Endothelial cell of umbilical vein (primary cell): ENCODE results near the gene VWA1. TPM values are rescaled to one million over a fixed set of nuclear protein-coding genes. Genes with fewer than 3 reads are reported as not detected.

Experiments
- BruUV-seq: library from RNA; stranded (reverse); fragments of 400-500 nt; replicated peaks from 2 replicates; lab custom pipeline; 2021; lab: Mats Ljungman, UMichigan
- CTCF ChIA-PET: fragments of 300-600, 350-600 bp; sonication (Branson Sonifier 250); formaldehyde crosslinking; loops from one replicate; lab custom pipeline; 2021; ENCODE audit warnings: antibody characterized with exemption, inconsistent platforms; lab: Charles Lee
- POLR2A ChIA-PET: fragments of 300-600, 350-600 bp; sonication (Branson Sonifier 250); formaldehyde crosslinking; loops from one replicate; lab custom pipeline; 2021; ENCODE audit warnings: antibody characterized with exemption, inconsistent platforms; lab: Charles Lee
- DNase-seq: peaks from one replicate; pipeline ENCODE4 v3.0.0-alpha.2; 2011; ENCODE audit warnings: low read depth, low spot score
- FAIRE-seq: peaks from 2 replicates; lab custom pipeline; 2011; peaks lifted over from hg19 to GRCh38; lab: Jason Lieb, UNC
- H2AFZ ChIP-seq: 2 replicates; pipeline ENCODE4 v1.6.0; 2012; ENCODE audit warnings: low read depth, low read length, control low read depth, inconsistent platforms
- H3K27ac ChIP-seq: 2 replicates; pipeline ENCODE4 v1.5.1; 2011; ENCODE audit warnings: low read depth, mild to moderate bottlenecking, control low read depth, low read length, moderate library complexity; ENCODE audit not compliant: insufficient read depth
- H3K27me3 ChIP-seq, 2 experiments: 2 replicates each; pipeline versions ENCODE4 v1.6.0 to v1.6.1; 2011; ENCODE audit warnings: low read length in 2 of 2, mixed read lengths in 1 of 2; ENCODE audit not compliant: control insufficient read depth in 2 of 2, insufficient read depth in 2 of 2
- H3K36me3 ChIP-seq, 2 experiments: 2 replicates in 1 of 2; 3 replicates in 1 of 2; pipeline ENCODE4 v1.5.1; 2011; ENCODE audit warnings: low read length in 2 of 2, mild to moderate bottlenecking in 1 of 2, moderate library complexity in 1 of 2; ENCODE audit not compliant: control insufficient read depth in 2 of 2, insufficient read depth in 2 of 2; ENCODE audit errors: extremely low read depth in 1 of 2
- H3K4me1 ChIP-seq: 3 replicates; pipeline ENCODE4 v1.5.1; 2011; ENCODE audit warnings: mild to moderate bottlenecking, low read length; ENCODE audit not compliant: control insufficient read depth, insufficient read depth; ENCODE audit errors: extremely low read depth
- H3K4me2 ChIP-seq: 2 replicates; pipeline ENCODE4 v1.6.1; 2011; ENCODE audit warnings: low read length, control low read depth, mixed read lengths; ENCODE audit not compliant: insufficient read depth
- H3K4me3 ChIP-seq, 3 experiments: fragments of 200-600 bp in 1 of 3; sonication (generic), shearing (Covaris generic) in 1 of 3; replicated peaks in 1 of 3; 2 replicates each; pipeline ENCODE4 v1.5.1; 2011 to 2016; ENCODE audit warnings: control low read depth in 3 of 3, low read length in 3 of 3, mild to moderate bottlenecking in 2 of 3, inconsistent platforms in 1 of 3, low read depth in 1 of 3, moderate library complexity in 1 of 3; ENCODE audit not compliant: insufficient read depth in 1 of 3
- H3K79me2 ChIP-seq: 2 replicates; pipeline ENCODE4 v1.6.0; 2012; ENCODE audit warnings: low read length, inconsistent platforms; ENCODE audit not compliant: control insufficient read depth, insufficient read depth
- H3K9ac ChIP-seq: replicated peaks from 2 replicates; pipeline ENCODE3; 2011; ENCODE audit warnings: low read length, control low read depth; ENCODE audit not compliant: insufficient read depth; ENCODE audit errors: extremely low read depth
- H3K9me1 ChIP-seq: replicated peaks from 3 replicates; pipeline ENCODE4 v1.6.0; 2011; ENCODE audit warnings: mild to moderate bottlenecking, low read length; ENCODE audit not compliant: control insufficient read depth, insufficient read depth; ENCODE audit errors: extremely low read depth
- H3K9me3 ChIP-seq: replicated peaks from 2 replicates; pipeline ENCODE4 v1.5.1; 2012; ENCODE audit warnings: low read length, inconsistent platforms; ENCODE audit not compliant: control insufficient read depth, insufficient read depth
- H4K20me1 ChIP-seq: replicated peaks from 2 replicates; pipeline ENCODE3; 2011; ENCODE audit warnings: mild to moderate bottlenecking, low read length; ENCODE audit not compliant: control insufficient read depth, insufficient read depth; ENCODE audit errors: extremely low read depth
- EZH2 ChIP-seq: IDR thresholded peaks from 2 replicates; pipeline ENCODE4 v1.6.1; 2012; ENCODE audit warnings: borderline replicate concordance, low read depth, mild to moderate bottlenecking, moderate library complexity, low read length, inconsistent platforms; ENCODE audit not compliant: severe bottlenecking
- FOS ChIP-seq: IDR thresholded peaks from 2 replicates; pipeline ENCODE4 v1.6.1; 2011; ENCODE audit warnings: mild to moderate bottlenecking, low read length, moderate library complexity, borderline replicate concordance; ENCODE audit not compliant: insufficient read depth
- GATA2 ChIP-seq: IDR thresholded peaks from 2 replicates; pipeline ENCODE4 v1.7.0; 2011; ENCODE audit warnings: low read depth, mild to moderate bottlenecking, moderate library complexity, mixed read lengths, low read length; ENCODE audit not compliant: insufficient read length, insufficient read depth
- JUN ChIP-seq: IDR thresholded peaks from 2 replicates; pipeline ENCODE4 v1.6.1; 2011; ENCODE audit warnings: borderline replicate concordance, low read depth; ENCODE audit not compliant: insufficient read length, insufficient read depth
- MYC ChIP-seq: IDR thresholded peaks from one replicate; pipeline ENCODE4 v1.6.1; 2011; ENCODE audit warnings: mild to moderate bottlenecking, low read depth, low read length
- POLR2A ChIP-seq: IDR thresholded peaks from 2 replicates; pipeline ENCODE4 v1.6.1; 2012; ENCODE audit warnings: low read depth, mild to moderate bottlenecking, control low read depth, low read length
- POLR2AphosphoS5 ChIP-seq: IDR thresholded peaks from 2 replicates; pipeline ENCODE4 v1.6.1; 2012; ENCODE audit warnings: low read depth, mild to moderate bottlenecking, control low read depth, low read length, moderate library complexity; ENCODE audit not compliant: insufficient read depth
- dilution Hi-C: fragments of 300-500 bp; cut with MboI; formaldehyde crosslinking; loops from one replicate; pipeline ENCODE4 v1.15.0; 2019; ENCODE audit warnings: low sequenced_read_pairs; ENCODE audit not compliant: extremely low pct_ligation_motif_present
- intact Hi-C: fragments of 100-400 bp; cut with micrococcal nuclease; formaldehyde crosslinking; loops from one replicate; pipeline ENCODE4 v1.10.0; 2022
- polyA plus RNA-seq, 4 experiments: library from polyadenylated mRNA; depleted of rRNA in 3 of 4; stranded (reverse) in 3 of 4; unstranded in 1 of 4; fragments of >200 nt; gene quantifications; 2 replicates each; pipeline versions ENCODE4 v1.2.1 to v1.2.3, GENCODE V29; 2011 to 2012; ENCODE audit warnings: missing spikeins in 1 of 4
- total RNA-seq: library from RNA; stranded (reverse); gene quantifications from 2 replicates; pipeline ENCODE4 v1.2.3, GENCODE V29; 2021
- TF ChIP-seq, protein P1 (sequence below), 2 donors: IDR thresholded peaks; 1 replicate in 1 of 2; 2 replicates in 1 of 2; pipeline ENCODE4 v1.5.1; 2011; ENCODE audit warnings: low read length in 2 of 2, mild to moderate bottlenecking in 2 of 2, moderate library complexity in 2 of 2, control low read depth in 1 of 2, inconsistent platforms in 1 of 2, low read depth in 1 of 2; ENCODE audit not compliant: insufficient read depth in 1 of 2; ENCODE audit errors: extremely low read depth in 1 of 2
- TF ChIP-seq, protein P2 (sequence below): IDR thresholded peaks from 2 replicates; pipeline ENCODE4 v1.6.1; 2011; ENCODE audit not compliant: insufficient read depth, insufficient read length

Gene VWA1
- total and polyA plus RNA-seq, 2 donors (not counting 3 experiments of a cell fraction or from before 2014, with no cell fraction given) = 2.0 to 6.1 TPM

DNA sequence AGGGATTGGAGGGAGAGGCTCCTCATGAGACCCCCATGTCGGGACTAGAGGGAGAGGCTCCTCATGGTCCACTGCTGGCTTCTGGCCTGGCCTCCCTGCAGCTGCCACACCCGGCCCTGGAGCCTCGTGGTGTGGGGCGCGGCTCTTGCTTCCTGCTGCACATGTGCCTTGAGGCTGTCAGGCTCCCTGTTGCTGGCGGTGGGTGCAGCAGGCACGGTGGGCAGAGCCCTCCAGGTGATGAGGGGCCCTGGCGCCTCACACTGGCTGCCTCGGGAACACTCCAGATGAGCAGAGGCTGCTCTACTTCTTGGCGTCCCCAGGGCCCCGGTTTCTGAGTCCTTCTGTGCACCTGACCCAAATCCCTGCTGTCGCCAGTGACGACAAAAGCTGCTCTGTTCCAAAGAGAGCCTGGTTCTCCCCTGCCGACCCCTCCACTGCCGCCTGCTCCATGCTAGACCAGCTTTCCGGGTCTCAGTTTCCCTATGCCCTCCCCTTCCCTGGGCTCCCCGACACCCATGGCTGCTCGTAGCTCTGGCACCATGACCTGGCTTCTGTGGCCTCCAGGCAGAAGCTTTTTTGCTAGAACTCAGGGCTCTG is 26.3 kb downstream of the VWA1 start:
- Histone ChIP-seq H3K4me1 (no peaks in the 10 kb centered on the region), H3K9me3 (no peaks in the 10 kb centered on the region), H3K27ac (no peak overlapping the region), H2AFZ (no peak overlapping the region), H3K79me2 (no peaks in the 10 kb centered on the region), H3K4me2 (no peak overlapping the region), H3K27me3 (no peaks in the 10 kb centered on the region), H3K9me1 (no peaks in the 10 kb centered on the region), H3K36me3 (no peaks in the 10 kb centered on the region), H3K4me3 (no peak overlapping the region), H4K20me1 (no peaks in the 10 kb centered on the region), H3K9ac (no peak overlapping the region)
- FAIRE-seq = no peak
- intact Hi-C loops = no loop called here
- TF ChIP-seq, protein P1, sequence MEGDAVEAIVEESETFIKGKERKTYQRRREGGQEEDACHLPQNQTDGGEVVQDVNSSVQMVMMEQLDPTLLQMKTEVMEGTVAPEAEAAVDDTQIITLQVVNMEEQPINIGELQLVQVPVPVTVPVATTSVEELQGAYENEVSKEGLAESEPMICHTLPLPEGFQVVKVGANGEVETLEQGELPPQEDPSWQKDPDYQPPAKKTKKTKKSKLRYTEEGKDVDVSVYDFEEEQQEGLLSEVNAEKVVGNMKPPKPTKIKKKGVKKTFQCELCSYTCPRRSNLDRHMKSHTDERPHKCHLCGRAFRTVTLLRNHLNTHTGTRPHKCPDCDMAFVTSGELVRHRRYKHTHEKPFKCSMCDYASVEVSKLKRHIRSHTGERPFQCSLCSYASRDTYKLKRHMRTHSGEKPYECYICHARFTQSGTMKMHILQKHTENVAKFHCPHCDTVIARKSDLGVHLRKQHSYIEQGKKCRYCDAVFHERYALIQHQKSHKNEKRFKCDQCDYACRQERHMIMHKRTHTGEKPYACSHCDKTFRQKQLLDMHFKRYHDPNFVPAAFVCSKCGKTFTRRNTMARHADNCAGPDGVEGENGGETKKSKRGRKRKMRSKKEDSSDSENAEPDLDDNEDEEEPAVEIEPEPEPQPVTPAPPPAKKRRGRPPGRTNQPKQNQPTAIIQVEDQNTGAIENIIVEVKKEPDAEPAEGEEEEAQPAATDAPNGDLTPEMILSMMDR (IDR thresholded peaks at IDR 0.05; ENCODE audit: extremely low read depth in 1 of 2, insufficient read depth in 1 of 2, low read depth in 1 of 2, low read length in 2 of 2) = no peak
- TF ChIP-seq EZH2 (no peak), GATA2 (no peak), MYC (no peak), POLR2AphosphoS5 (no peak), POLR2A (no peak), FOS (no peak), JUN (no peak)
- TF ChIP-seq, protein P2, sequence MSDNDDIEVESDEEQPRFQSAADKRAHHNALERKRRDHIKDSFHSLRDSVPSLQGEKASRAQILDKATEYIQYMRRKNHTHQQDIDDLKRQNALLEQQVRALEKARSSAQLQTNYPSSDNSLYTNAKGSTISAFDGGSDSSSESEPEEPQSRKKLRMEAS = no peak
- DNase-seq = no peak
- CTCF ChIA-PET = no interaction called here
- POLR2A ChIA-PET = no interaction called here
- BruUV-seq = no TSS peak
- dilution Hi-C loops = no loop called here
